ENCODE results near the gene DIABLO.

- TF ChIP-seq ZZZ3 (IDR thresholded peaks at IDR 0.05) (no peak), FOXK1 (CRISPR knock-in tag; IDR thresholded peaks at IDR 0.05; ENCODE audit: borderline replicate concordance) (no peak), HIVEP1 (CRISPR knock-in tag; IDR thresholded peaks at IDR 0.05) (no peak), ZFPM2 (CRISPR knock-in tag; IDR thresholded peaks at IDR 0.05) (no peak), ZBTB9 (CRISPR knock-in tag; IDR thresholded peaks at IDR 0.05) (no peak), NFXL1 (CRISPR knock-in tag; IDR thresholded peaks at IDR 0.05) (no peak), EZH2 (IDR thresholded peaks at IDR 0.05; ENCODE audit: borderline replicate concordance, low read depth, low read length) (no peak)
- TF ChIP-seq, protein P1, sequence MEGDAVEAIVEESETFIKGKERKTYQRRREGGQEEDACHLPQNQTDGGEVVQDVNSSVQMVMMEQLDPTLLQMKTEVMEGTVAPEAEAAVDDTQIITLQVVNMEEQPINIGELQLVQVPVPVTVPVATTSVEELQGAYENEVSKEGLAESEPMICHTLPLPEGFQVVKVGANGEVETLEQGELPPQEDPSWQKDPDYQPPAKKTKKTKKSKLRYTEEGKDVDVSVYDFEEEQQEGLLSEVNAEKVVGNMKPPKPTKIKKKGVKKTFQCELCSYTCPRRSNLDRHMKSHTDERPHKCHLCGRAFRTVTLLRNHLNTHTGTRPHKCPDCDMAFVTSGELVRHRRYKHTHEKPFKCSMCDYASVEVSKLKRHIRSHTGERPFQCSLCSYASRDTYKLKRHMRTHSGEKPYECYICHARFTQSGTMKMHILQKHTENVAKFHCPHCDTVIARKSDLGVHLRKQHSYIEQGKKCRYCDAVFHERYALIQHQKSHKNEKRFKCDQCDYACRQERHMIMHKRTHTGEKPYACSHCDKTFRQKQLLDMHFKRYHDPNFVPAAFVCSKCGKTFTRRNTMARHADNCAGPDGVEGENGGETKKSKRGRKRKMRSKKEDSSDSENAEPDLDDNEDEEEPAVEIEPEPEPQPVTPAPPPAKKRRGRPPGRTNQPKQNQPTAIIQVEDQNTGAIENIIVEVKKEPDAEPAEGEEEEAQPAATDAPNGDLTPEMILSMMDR (IDR thresholded peaks at IDR 0.05 in 2 of 3, conservative IDR thresholded peaks at IDR 0.05 in 1 of 3; ENCODE audit: insufficient read depth in 2 of 3, low read depth in 1 of 3, low read length in 3 of 3), result no peak
Measured at GRCh38 chr12:122230798-122231197, 4.9 kb upstream of the DIABLO start.
